DOHH2 (cell line): Measurements from ENCODE around the gene SPAG6.

Experiments
- CTCF ChIP-seq: fragments of 200-600 bp; sonication (generic); IDR thresholded peaks from one replicate; pipeline ENCODE4 v1.5.1; 2014; ENCODE audit warnings: antibody characterized with exemption, mild to moderate bottlenecking, low read depth, low read length; ENCODE audit not compliant: poor library complexity, severe bottlenecking
- EZH2phosphoT487 ChIP-seq: fragments of 200-600 bp; sonication (generic); IDR thresholded peaks from 2 replicates; pipeline ENCODE4 v1.6.1; 2017; ENCODE audit warnings: borderline replicate concordance, mild to moderate bottlenecking, antibody characterized with exemption, low read length, moderate library complexity, mixed read lengths

GRCh38 chr10:22410394-22410793, 65.1 kb downstream of the SPAG6 start:
- TF ChIP-seq CTCF = no peak
- no peak for TF ChIP-seq EZH2phosphoT487
